ENCODE data around the gene TRAPPC3. TPM values are rescaled to one million over a fixed set of nuclear protein-coding genes. Genes with fewer than 3 reads are reported as not detected.
A peak's percentile ranks its signal among the peaks of the same experiment; 100 is the strongest.
"Not testable (repeated sequence)": the region's sequence is repeated elsewhere in the genome, so short reads cannot be mapped to it uniquely, and the experiment has no call there.

Gene TRAPPC3
- 10 to 100 TPM; 53.3 to 64.2 TPM for total RNA-seq
- long read RNA-seq, transcript TRAPPC3-204 (5 exons, 1,265 nt), result major isoform, 27 of 30 reads
- long read RNA-seq, partial matches to known transcripts, result 0 of 30 reads
- long read RNA-seq, other reads (novel, unspliced or antisense), result 0 of 30 reads

GRCh38 chr1:36149237-36149972 lies at the start of gene TRAPPC3:
TSS of gene TRAPPC3 (minus strand) at chr1:36149486. CDS start at chr1:36149378, 108 bp downstream.
- peak; percentile 92 to 93 for ATAC-seq
- intact Hi-C loops (cut with DNase I), result loop anchor here in 1 of 2 donors (1.0 to 5.0 kb wide), 2 partner anchors 39 to 273 kb away; no protein-coding TSS in a partner anchor
- peak; percentile 100 for DNase-seq

DNA sequence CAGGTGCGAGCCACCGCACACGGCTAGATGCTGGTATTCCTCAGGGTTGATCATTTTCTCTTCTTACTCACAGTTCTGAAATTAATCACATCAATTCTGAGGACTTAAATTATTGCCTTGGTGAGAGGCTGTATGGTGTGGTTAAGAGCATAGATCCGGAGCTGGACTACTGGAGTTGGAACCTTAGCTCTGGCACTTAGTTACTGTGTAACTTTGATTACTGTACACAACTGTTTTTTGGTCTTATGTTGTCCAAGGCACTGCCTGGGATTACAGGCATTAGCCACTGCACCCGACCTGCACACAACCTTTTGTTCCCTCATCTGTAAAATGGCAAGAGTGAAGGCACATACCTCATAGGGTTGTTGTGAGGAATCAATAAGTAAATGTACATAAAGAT lies 49.4 kb upstream of the TRAPPC3 start:
- DNase-seq, result no peak
- intact Hi-C loops (cut with DNase I), result no loop called here
- no peak for ATAC-seq

GRCh38 chr1:36196805-36197204 lies 47.5 kb upstream of the TRAPPC3 start:
- ATAC-seq; DNase-seq; intact Hi-C loops (cut with DNase I): not testable (repeated sequence)

GRCh38 chr1:36187800-36188593 lies 38.7 kb upstream of the TRAPPC3 start:
- intact Hi-C loops (cut with DNase I), result loop anchor here (1.0 to 5.0 kb wide), 3 partner anchors 36 to 87 kb away; partner anchors contain the start of gene TRAPPC3 (in 1 of the 2)
- peak; percentile 93 to 94 for ATAC-seq
- peak; percentile 87 for DNase-seq

GRCh38 chr1:36183309-36183856 lies 34.1 kb upstream of the TRAPPC3 start:
- intact Hi-C loops (cut with DNase I), result no loop called here
- DNase-seq (no peak), ATAC-seq (no peak)

- no peak for DNase-seq
- intact Hi-C loops (cut with DNase I), result no loop called here
- peak in 1 of 2 donors; percentile 1 for ATAC-seq
These were observed 33.4 kb upstream of the TRAPPC3 start for GRCh38 chr1:36182734-36183133.

DNA sequence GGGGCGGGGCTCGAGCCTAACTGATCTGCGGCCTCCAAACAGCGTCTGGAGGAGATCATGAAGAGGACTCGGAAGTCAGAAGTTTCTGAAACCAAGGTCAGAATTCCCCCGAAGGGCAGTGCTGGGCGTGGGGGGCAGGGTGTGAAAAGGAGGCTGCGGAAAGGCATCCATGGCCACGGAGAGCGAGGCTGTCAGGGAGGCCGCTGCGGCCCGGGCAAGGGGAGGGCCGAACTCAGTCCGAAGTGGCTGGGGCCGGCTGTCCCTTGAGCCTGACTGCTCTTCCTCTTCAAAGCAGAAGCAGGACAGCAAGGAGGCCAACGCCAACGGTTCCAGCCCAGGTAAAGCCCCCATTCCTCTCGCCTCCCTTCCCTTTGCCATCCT lies 29.9 kb upstream of the TRAPPC3 start:
- no peak for ATAC-seq
- intact Hi-C loops (cut with DNase I), result no loop called here

GRCh38 chr1:36178471-36179219 lies 29.4 kb upstream of the TRAPPC3 start:
- DNase-seq, result peak; percentile 46
- ATAC-seq, result peak; percentile 42 to 53
- intact Hi-C loops (cut with DNase I), result no loop called here

More for the DNA sequence above, 29.9 kb upstream of the TRAPPC3 start:
- DNase-seq, result no peak

DNA sequence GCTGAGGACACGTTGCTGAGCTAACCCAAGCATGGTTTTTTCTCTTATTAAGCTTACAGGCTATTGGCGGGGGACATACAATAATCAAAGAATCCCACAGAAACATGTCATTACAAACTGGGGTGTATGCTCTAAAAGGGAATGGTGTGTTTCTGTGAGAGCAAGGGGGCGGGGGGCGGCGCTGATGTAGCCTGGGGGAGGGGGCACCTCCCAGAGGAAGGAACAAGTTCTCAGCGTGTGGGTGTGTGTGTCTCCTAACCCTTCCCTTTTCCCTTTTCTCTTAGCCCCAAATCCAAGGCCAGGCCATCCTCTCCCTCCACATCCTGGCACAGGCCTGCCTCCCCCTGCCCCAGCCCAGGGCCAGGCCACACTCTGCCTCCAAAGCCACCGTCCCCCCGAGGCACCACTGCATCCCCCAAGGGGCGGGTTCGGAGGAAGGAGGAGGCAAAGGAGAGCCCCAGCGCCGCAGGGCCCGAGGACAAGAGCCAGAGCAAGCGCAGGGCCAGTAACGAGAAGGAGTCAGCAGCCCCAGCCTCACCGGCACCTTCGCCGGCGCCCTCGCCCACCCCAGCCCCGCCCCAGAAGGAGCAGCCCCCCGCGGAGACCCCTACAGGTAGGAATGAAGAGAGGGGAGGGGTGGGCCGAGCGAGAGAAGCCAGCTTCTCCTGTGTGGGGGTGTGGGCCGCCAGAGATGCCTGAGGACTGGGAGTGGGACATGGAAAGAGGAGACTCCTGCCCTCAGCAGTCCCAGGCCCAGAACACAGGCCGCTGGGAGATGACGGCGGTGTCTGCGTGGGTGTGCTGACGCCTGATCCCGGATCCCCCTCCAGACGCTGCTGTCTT lies 28.5 kb upstream of the TRAPPC3 start:
- intact Hi-C loops (cut with DNase I), result no loop called here
- no peak for DNase-seq
- no peak for ATAC-seq

- DNase-seq, result no peak
- intact Hi-C loops (cut with DNase I), result no loop called here
These were observed 27.0 kb upstream of the TRAPPC3 start for GRCh38 chr1:36176106-36176949.

GRCh38 chr1:36175137-36176095 lies 26.1 kb upstream of the TRAPPC3 start:
- DNase-seq (peak; percentile 47), ATAC-seq (peak; percentile 69 to 84)
- intact Hi-C loops (cut with DNase I), result no loop called here

More at GRCh38 chr1:36176106-36176949, 27.0 kb upstream of the TRAPPC3 start:
- peak; percentile 42 to 45 for ATAC-seq

DNA sequence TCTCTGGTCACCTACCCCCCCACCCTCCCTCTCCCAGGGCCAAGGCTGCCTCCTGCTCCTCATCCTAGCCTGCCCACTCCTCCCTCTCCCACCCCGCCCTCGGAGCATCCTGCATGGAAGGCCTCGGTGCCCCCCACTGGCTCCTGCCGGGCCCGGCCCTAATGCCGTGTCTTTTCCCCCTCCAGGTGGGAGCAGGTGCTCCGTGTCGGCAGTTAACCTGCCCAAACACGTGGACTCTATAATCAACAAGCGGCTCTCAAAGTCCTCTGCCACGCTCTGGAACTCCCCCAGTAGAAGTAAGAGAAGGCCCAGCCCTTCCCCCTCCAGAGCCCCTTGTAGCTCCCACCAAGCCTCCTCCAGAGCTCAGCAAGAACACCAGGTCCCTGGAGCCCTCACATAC lies 25.4 kb upstream of the TRAPPC3 start:
- intact Hi-C loops (cut with DNase I), result no loop called here
- no peak for DNase-seq
- ATAC-seq, result no peak

GRCh38 chr1:36172983-36173382 lies 23.7 kb upstream of the TRAPPC3 start:
- ATAC-seq, result no peak
- intact Hi-C loops (cut with DNase I), result no loop called here
- DNase-seq, result no peak

GRCh38 chr1:36172017-36172747 lies 22.9 kb upstream of the TRAPPC3 start:
- intact Hi-C loops (cut with DNase I), result no loop called here
- ATAC-seq, result no peak

GRCh38 chr1:36170643-36171412 lies 21.5 kb upstream of the TRAPPC3 start:
- intact Hi-C loops (cut with DNase I), result no loop called here
- ATAC-seq, result peak; percentile 21 to 28
- DNase-seq, result no peak

More at GRCh38 chr1:36172017-36172747, 22.9 kb upstream of the TRAPPC3 start:
- no peak for DNase-seq
